K562 (cell line): Measurements from ENCODE around the gene OPTN. TPM values are rescaled to one million over a fixed set of nuclear protein-coding genes. Genes with fewer than 3 reads are reported as not detected.

ENCODE experiments used
- ATAC-seq: fragments of 200-7000 bp; cut with Tn5 transposase; 3 replicates; pipeline ENCODE4 v1.9.1; 2020; ENCODE audit warnings: moderate library complexity
- BruUV-seq: library from RNA; stranded (reverse); fragments of 400-500 nt; replicated peaks from 2 replicates; lab custom pipeline; 2021; lab: Mats Ljungman, UMichigan
- CTCF ChIA-PET: fragments of 300-600 bp; formaldehyde crosslinking; extraction: SDS; loops from one replicate; lab custom pipeline; 2021; ENCODE audit warnings: low intra/inter-chr PET ratio; lab: Yijun Ruan, JAX
- POLR2A ChIA-PET: fragments of 300-600, 350-650 bp; sonication (Branson Sonifier 250); formaldehyde crosslinking; extraction: SDS; loops from one replicate; lab custom pipeline; 2021; ENCODE audit warnings: antibody characterized with exemption, inconsistent platforms; lab: Yijun Ruan, JAX
- DNase-seq, 4 experiments: peaks; one replicate each; pipeline versions ENCODE4 v3.0.0 to v3.0.0-alpha.2; 2011 to 2018; ENCODE audit warnings: low spot score in 3 of 4, mixed read lengths in 3 of 4; ENCODE audit errors: extremely low read depth in 1 of 4
- FAIRE-seq: peaks from 2 replicates; lab custom pipeline; 2011; peaks lifted over from hg19 to GRCh38; lab: Jason Lieb, UNC
- H2AFZ ChIP-seq: 2 replicates; pipeline ENCODE4 v1.6.0; 2011; ENCODE audit warnings: low read depth, low read length, control low read depth, inconsistent platforms
- H3K27ac ChIP-seq: fragments of 200-600 bp; 3 replicates; pipeline ENCODE4 v1.8.0; 2011; ENCODE audit warnings: low read depth, mild to moderate bottlenecking, control low read depth, inconsistent platforms, low read length, moderate library complexity, mixed read lengths; ENCODE audit errors: extremely low read depth
- H3K27me3 ChIP-seq, 2 experiments: fragments of 300-600 bp in 1 of 2; 2 replicates in 1 of 2; 3 replicates in 1 of 2; pipeline versions ENCODE4 v1.6.0 to v1.8.0; 2011; ENCODE audit warnings: inconsistent platforms in 2 of 2, low read length in 2 of 2, mild to moderate bottlenecking in 1 of 2, mixed read lengths in 1 of 2, moderate library complexity in 1 of 2; ENCODE audit not compliant: control insufficient read depth in 2 of 2, insufficient read depth in 2 of 2
- H3K36me3 ChIP-seq: fragments of 300-600 bp; 3 replicates; pipeline ENCODE4 v1.8.0; 2011; ENCODE audit warnings: mild to moderate bottlenecking, low read length, inconsistent platforms; ENCODE audit not compliant: control insufficient read depth, insufficient read depth
- H3K4me1 ChIP-seq, 2 experiments: fragments of 200-600 bp in 1 of 2; replicated peaks in 1 of 2; 2 replicates in 1 of 2; 3 replicates in 1 of 2; pipeline versions ENCODE4 v1.5.1 to v1.8.0; 2011; ENCODE audit warnings: inconsistent platforms in 2 of 2, low read length in 2 of 2, mild to moderate bottlenecking in 1 of 2, mixed read lengths in 1 of 2, moderate library complexity in 1 of 2; ENCODE audit not compliant: control insufficient read depth in 2 of 2, insufficient read depth in 2 of 2
- H3K4me2 ChIP-seq: 2 replicates; pipeline ENCODE4 v1.6.1; 2011; ENCODE audit warnings: low read length, control low read depth, inconsistent platforms, mixed read lengths; ENCODE audit not compliant: insufficient read depth
- H3K4me3 ChIP-seq: fragments of 200-600 bp; sonication (generic), shearing (Covaris generic); 2 replicates; pipeline ENCODE4 v1.5.1; 2016; ENCODE audit warnings: control low read depth, inconsistent platforms
- H3K79me2 ChIP-seq: fragments of 200-600 bp; 3 replicates; pipeline ENCODE4 v1.8.0; 2011; ENCODE audit warnings: low read length, inconsistent platforms; ENCODE audit not compliant: control insufficient read depth, insufficient read depth
- H3K9ac ChIP-seq, 2 experiments: 2 replicates each; pipeline versions ENCODE4 v1.6.0 to v1.6.1; 2011; ENCODE audit warnings: low read depth in 2 of 2, low read length in 2 of 2, control low read depth in 1 of 2, inconsistent platforms in 1 of 2, mild to moderate bottlenecking in 1 of 2, mixed read lengths in 1 of 2; ENCODE audit not compliant: insufficient read depth in 1 of 2
- H3K9me1 ChIP-seq: one replicate; pipeline ENCODE4 v1.6.0; 2011; ENCODE audit warnings: inconsistent platforms, mild to moderate bottlenecking, low read length, moderate library complexity; ENCODE audit not compliant: control insufficient read depth, insufficient read depth
- H3K9me3 ChIP-seq: replicated peaks from 2 replicates; pipeline ENCODE4 v1.5.1; 2011; ENCODE audit warnings: low read depth, low read length, inconsistent platforms; ENCODE audit not compliant: control insufficient read depth, insufficient read depth
- H4K20me1 ChIP-seq: replicated peaks from 2 replicates; pipeline ENCODE4 v1.6.1; 2011; ENCODE audit warnings: low read length, inconsistent platforms, mixed read lengths; ENCODE audit not compliant: control insufficient read depth, insufficient read depth
- DACH1 ChIP-seq: fragments of 450-650 bp; IDR thresholded peaks from 2 replicates; pipeline ENCODE4 v1.6.1; 2018; ENCODE audit not compliant: partially characterized antibody
- FOXA1 ChIP-seq: fragments of 450-650 bp; IDR thresholded peaks from 2 replicates; pipeline ENCODE4 v1.6.1; 2016; ENCODE audit warnings: mild to moderate bottlenecking, borderline replicate concordance
- FOXJ2 ChIP-seq: fragments of 200-800 bp; sonication (Bioruptor generic); IDR thresholded peaks from 2 replicates; pipeline ENCODE4 v1.6.1; 2016; ENCODE audit warnings: missing genetic modification characterization, missing compliant biosample characterization
- MCM7 ChIP-seq, 2 experiments: fragments of 450-650 bp; IDR thresholded peaks; 2 replicates each; pipeline ENCODE4 v1.6.1; 2016 to 2018
- MEIS2 ChIP-seq: fragments of 450-650 bp; IDR thresholded peaks from 2 replicates; pipeline ENCODE4 v1.6.1; 2014; ENCODE audit warnings: mild to moderate bottlenecking; ENCODE audit not compliant: partially characterized antibody
- MYBL2 ChIP-seq, 2 experiments: fragments of 450-650 bp in 1 of 2; sonication (generic) in 1 of 2; formaldehyde crosslinking in 1 of 2; IDR thresholded peaks; 2 replicates each; pipeline versions ENCODE4 v1.6.1 to v1.8.1; 2017 to 2022; ENCODE audit warnings: borderline replicate concordance in 1 of 2, inconsistent platforms in 1 of 2, low read depth in 1 of 2, mild to moderate bottlenecking in 1 of 2, missing genetic modification reagents in 1 of 2, moderate library complexity in 1 of 2
- RBM17 ChIP-seq: fragments of 200-400 bp; formaldehyde crosslinking; IDR thresholded peaks from 2 replicates; pipeline ENCODE4 v1.6.1; 2017; ENCODE audit warnings: low read depth, mild to moderate bottlenecking, low read length, borderline replicate concordance
- SAFB ChIP-seq: fragments of 200-400 bp; formaldehyde crosslinking; IDR thresholded peaks from 2 replicates; pipeline ENCODE4 v1.6.1; 2017; ENCODE audit warnings: low read depth, low read length, borderline replicate concordance
- ZC3H4 ChIP-seq: sonication (generic); formaldehyde crosslinking; IDR thresholded peaks from 2 replicates; pipeline ENCODE4 v1.9.0; 2021; ENCODE audit warnings: missing genetic modification reagents, borderline replicate concordance
- ZNF224 ChIP-seq: sonication (generic); formaldehyde crosslinking; IDR thresholded peaks from 2 replicates; pipeline ENCODE4 v1.8.0; 2022; ENCODE audit warnings: mild to moderate bottlenecking, missing genetic modification reagents
- WGBS: fragments of 100-300 bp; shearing (Covaris generic); methylation state at CpG from one replicate; pipeline ENCODE4 v1.1.6; 2016; ENCODE audit warnings: low coverage, mixed read lengths; ENCODE audit not compliant: insufficient coverage; ENCODE audit errors: missing lambda C conversion rate; 5-methylcytosine and 5-hydroxymethylcytosine counted together
- in situ Hi-C: fragments of 300-500 bp; cut with MboI; formaldehyde crosslinking; loops from 4 replicates; pipeline ENCODE4 v1.15.0; 2018; ENCODE audit warnings: inconsistent platforms, mixed read lengths
- intact Hi-C: fragments of 100-400 bp; cut with micrococcal nuclease; formaldehyde crosslinking; loops from 2 replicates; pipeline ENCODE4 v1.14.2; 2022
- polyA plus RNA-seq, 8 experiments: library from polyadenylated mRNA; depleted of rRNA in 4 of 8; stranded (reverse) in 5 of 8; unstranded in 3 of 8; fragments of >200 nt; fragmentation: Nextera tagmentation in 2 of 8; fragmentation: Illumina TruSeq in 1 of 8; extraction: Ambion mirVana in 2 of 8; extraction: Trizol in 1 of 8; gene quantifications; 2 replicates each; pipeline versions ENCODE4 v1.2.1 to v1.2.3, GENCODE V29; 2011 to 2014; ENCODE audit warnings: inconsistent platforms in 1 of 8, missing spikeins in 1 of 8
- total RNA-seq, 7 experiments: library from RNA; depleted of rRNA in 6 of 7; stranded (reverse); fragments of >200 nt in 6 of 7; fragmentation: Illumina TruSeq in 2 of 7; extraction: Trizol in 2 of 7; gene quantifications; 2 replicates each; pipeline versions ENCODE4 v1.2.1 to v1.2.3, GENCODE V29; 2011 to 2021; ENCODE audit warnings: low replicate concordance in 1 of 7
- TF ChIP-seq, protein P1 (sequence below), 3 experiments: IDR thresholded peaks in 2 of 3; conservative IDR thresholded peaks in 1 of 3; 2 replicates each; pipeline ENCODE4 v1.5.1; 2011 to 2012; ENCODE audit warnings: low read length in 3 of 3, mild to moderate bottlenecking in 3 of 3, control low read depth in 2 of 3, improper control_type of control experiment in 1 of 3, inconsistent platforms in 1 of 3, low read depth in 1 of 3, mixed read lengths in 1 of 3, moderate library complexity in 1 of 3; ENCODE audit not compliant: insufficient read depth in 2 of 3
- TF ChIP-seq, protein P2 (sequence below): fragments of 450-650 bp; IDR thresholded peaks from 2 replicates; pipeline ENCODE4 v1.6.1; 2016; ENCODE audit warnings: missing biosample characterization, missing genetic modification characterization
- TF ChIP-seq, protein P3 (sequence below), 2 experiments: fragments of 250-450 bp in 1 of 2; fragments of 450-650 bp in 1 of 2; sonication (Bioruptor Pico) in 1 of 2; IDR thresholded peaks; 2 replicates each; pipeline versions ENCODE4 v1.6.1 to v1.8.0; 2016 to 2021; ENCODE audit warnings: mild to moderate bottlenecking in 2 of 2, moderate library complexity in 2 of 2, missing compliant biosample characterization in 1 of 2, missing genetic modification characterization in 1 of 2

The OPTN gene
- total and polyA plus RNA-seq, 9 of the 15 experiments (the other 6 are each of a cell fraction or from before 2014, with no cell fraction given), result 2.2 to 6.8 (median 5.0) TPM

DNA sequence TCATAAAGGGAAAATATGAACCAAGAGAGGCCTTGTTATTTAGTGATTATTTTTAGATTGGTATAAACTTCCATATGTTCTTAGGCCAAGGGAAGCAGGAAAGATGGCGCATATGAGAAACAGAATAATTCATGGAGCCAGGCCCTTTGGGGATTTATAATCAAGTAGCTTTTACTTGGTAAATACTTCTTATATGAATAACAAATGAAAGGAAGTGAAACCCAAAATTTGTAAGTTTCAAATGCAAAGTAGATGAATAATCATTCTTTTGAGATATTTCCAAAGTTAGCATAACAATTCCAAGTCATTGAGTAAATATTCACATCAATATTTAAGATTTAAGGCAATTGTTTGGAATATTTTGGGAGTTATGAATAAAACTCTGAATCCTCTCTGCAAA lies 13.9 kb upstream of the OPTN start:
- Histone ChIP-seq H3K27ac (no peak overlapping the region), H3K27me3 (peaks cover 10 to 13% of the 10 kb centered on the region in 2 experiments; a peak in 4 of 5 replicates), H2AFZ (no peak overlapping the region), H3K9me3 (peaks cover 3% of the 10 kb centered on the region; the same call in 1 of the 2 replicates), H3K36me3 (no peaks in the 10 kb centered on the region), H3K4me1 (peaks cover 0 to 3% of the 10 kb centered on the region in 2 experiments; a peak in 1 of 5 replicates)
- CTCF ChIA-PET, result no interaction called here
- TF ChIP-seq, protein P1, sequence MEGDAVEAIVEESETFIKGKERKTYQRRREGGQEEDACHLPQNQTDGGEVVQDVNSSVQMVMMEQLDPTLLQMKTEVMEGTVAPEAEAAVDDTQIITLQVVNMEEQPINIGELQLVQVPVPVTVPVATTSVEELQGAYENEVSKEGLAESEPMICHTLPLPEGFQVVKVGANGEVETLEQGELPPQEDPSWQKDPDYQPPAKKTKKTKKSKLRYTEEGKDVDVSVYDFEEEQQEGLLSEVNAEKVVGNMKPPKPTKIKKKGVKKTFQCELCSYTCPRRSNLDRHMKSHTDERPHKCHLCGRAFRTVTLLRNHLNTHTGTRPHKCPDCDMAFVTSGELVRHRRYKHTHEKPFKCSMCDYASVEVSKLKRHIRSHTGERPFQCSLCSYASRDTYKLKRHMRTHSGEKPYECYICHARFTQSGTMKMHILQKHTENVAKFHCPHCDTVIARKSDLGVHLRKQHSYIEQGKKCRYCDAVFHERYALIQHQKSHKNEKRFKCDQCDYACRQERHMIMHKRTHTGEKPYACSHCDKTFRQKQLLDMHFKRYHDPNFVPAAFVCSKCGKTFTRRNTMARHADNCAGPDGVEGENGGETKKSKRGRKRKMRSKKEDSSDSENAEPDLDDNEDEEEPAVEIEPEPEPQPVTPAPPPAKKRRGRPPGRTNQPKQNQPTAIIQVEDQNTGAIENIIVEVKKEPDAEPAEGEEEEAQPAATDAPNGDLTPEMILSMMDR (IDR thresholded peaks at IDR 0.05 in 2 of 3, conservative IDR thresholded peaks at IDR 0.05 in 1 of 3; ENCODE audit: insufficient read depth in 2 of 3, low read depth in 1 of 3, low read length in 3 of 3), result no peak
- no peak for TF ChIP-seq ZC3H4
- no peak for TF ChIP-seq SAFB
- TF ChIP-seq MCM7 (IDR thresholded peaks at IDR 0.05), result no peak
- TF ChIP-seq, protein P2, sequence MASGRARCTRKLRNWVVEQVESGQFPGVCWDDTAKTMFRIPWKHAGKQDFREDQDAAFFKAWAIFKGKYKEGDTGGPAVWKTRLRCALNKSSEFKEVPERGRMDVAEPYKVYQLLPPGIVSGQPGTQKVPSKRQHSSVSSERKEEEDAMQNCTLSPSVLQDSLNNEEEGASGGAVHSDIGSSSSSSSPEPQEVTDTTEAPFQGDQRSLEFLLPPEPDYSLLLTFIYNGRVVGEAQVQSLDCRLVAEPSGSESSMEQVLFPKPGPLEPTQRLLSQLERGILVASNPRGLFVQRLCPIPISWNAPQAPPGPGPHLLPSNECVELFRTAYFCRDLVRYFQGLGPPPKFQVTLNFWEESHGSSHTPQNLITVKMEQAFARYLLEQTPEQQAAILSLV, result no peak
- no peak for TF ChIP-seq ZNF224 (CRISPR knock-in tag)
- TF ChIP-seq DACH1, result no peak
- TF ChIP-seq MEIS2, result no peak
- no peak for TF ChIP-seq MYBL2 (IDR thresholded peaks at IDR 0.05; ENCODE audit: low read depth)
- TF ChIP-seq MYBL2 (CRISPR knock-in tag; IDR thresholded peaks at IDR 0.05; ENCODE audit: borderline replicate concordance), result no peak
- TF ChIP-seq RBM17, result no peak
- TF ChIP-seq, protein P3, sequence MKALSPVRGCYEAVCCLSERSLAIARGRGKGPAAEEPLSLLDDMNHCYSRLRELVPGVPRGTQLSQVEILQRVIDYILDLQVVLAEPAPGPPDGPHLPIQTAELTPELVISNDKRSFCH (CRISPR knock-in tag; IDR thresholded peaks at IDR 0.05), result no peak
- TF ChIP-seq, protein P3 (tag; IDR thresholded peaks at IDR 0.05), result no peak
- TF ChIP-seq FOXJ2 (tag), result no peak
- no peak for TF ChIP-seq FOXA1
- TF ChIP-seq, all 486 proteins: peak for 0
- in situ Hi-C loops (loop anchor here (10.0 kb wide), 1 partner anchor 821 kb away; no protein-coding TSS in a partner anchor), intact Hi-C loops (no loop called here)
- 26% methylated on average over 1 of the region's 1 CpG for WGBS
- Histone ChIP-seq H3K9me1 (no peaks in the 10 kb centered on the region), H3K9ac (no peak overlapping the region), H3K79me2 (no peaks in the 10 kb centered on the region), H3K4me3 (no peak overlapping the region), H3K4me2 (no peak overlapping the region), H4K20me1 (no peaks in the 10 kb centered on the region)
- ATAC-seq (no peak), DNase-seq (no peak), FAIRE-seq (no peak)
- POLR2A ChIA-PET, result no interaction called here
- no TSS peak for BruUV-seq
